GM19468 (cell line): ENCODE measurements around the gene KCNQ1.

ENCODE experiments used
- ATAC-seq: cut with Tn5 transposase; IDR thresholded peaks from one replicate; pipeline ENCODE4 v1.9.1; 2021; ENCODE audit warnings: mild to moderate bottlenecking, moderate library complexity, moderate number of reproducible peaks; ENCODE audit not compliant: unreplicated experiment; ENCODE audit errors: extremely low read depth

KCNQ1 gene

GRCh38 chr11:2844996-2845395 lies 400.2 kb downstream of the KCNQ1 start:
- ATAC-seq, result no peak

GRCh38 chr11:2846056-2846455 lies 401.2 kb downstream of the KCNQ1 start:
- ATAC-seq, result no peak

- no peak for ATAC-seq
These were observed 401.7 kb downstream of the KCNQ1 start for GRCh38 chr11:2846470-2846869.

- no peak for ATAC-seq
These were observed 402.8 kb downstream of the KCNQ1 start for GRCh38 chr11:2847561-2847960.

- ATAC-seq, result no peak
These were observed 403.7 kb downstream of the KCNQ1 start for GRCh38 chr11:2848497-2848896.

GRCh38 chr11:2849994-2850770 lies 405.4 kb downstream of the KCNQ1 start:
- no peak for ATAC-seq

GRCh38 chr11:2853401-2853800 lies 408.6 kb downstream of the KCNQ1 start:
- no peak for ATAC-seq

- no peak for ATAC-seq
These were observed 409.3 kb downstream of the KCNQ1 start for GRCh38 chr11:2853997-2854560.

GRCh38 chr11:2855162-2855561 lies 410.4 kb downstream of the KCNQ1 start:
- no peak for ATAC-seq

- no peak for ATAC-seq
These were observed 412.5 kb downstream of the KCNQ1 start for GRCh38 chr11:2857276-2857675.

- no peak for ATAC-seq
These were observed 413.1 kb downstream of the KCNQ1 start for GRCh38 chr11:2857918-2858317.

- ATAC-seq, result no peak
These were observed 414.3 kb downstream of the KCNQ1 start for GRCh38 chr11:2858995-2859698.

- no peak for ATAC-seq
These were observed 414.9 kb downstream of the KCNQ1 start for GRCh38 chr11:2859699-2860037.

- ATAC-seq, result no peak
These were observed 415.8 kb downstream of the KCNQ1 start for GRCh38 chr11:2860636-2861035.

- no peak for ATAC-seq
These were observed 417.8 kb downstream of the KCNQ1 start for GRCh38 chr11:2862395-2863275.

- no peak for ATAC-seq
These were observed 418.4 kb downstream of the KCNQ1 start for GRCh38 chr11:2863276-2863618.

- no peak for ATAC-seq
These were observed 420.1 kb downstream of the KCNQ1 start for GRCh38 chr11:2864901-2865300.

GRCh38 chr11:2865922-2866577 lies 421.2 kb downstream of the KCNQ1 start:
- ATAC-seq, result no peak

GRCh38 chr11:2867142-2867541 lies 422.3 kb downstream of the KCNQ1 start:
- no peak for ATAC-seq
